Hippocampal formation (tissue), 2 donors: ENCODE measurements around the gene ARMC2.
"Not testable (repeated sequence)": the region's sequence is repeated elsewhere in the genome, so short reads cannot be mapped to it uniquely, and the experiment has no call there.

Experiments
- DNase-seq, 2 donors: peaks; one replicate each; lab custom pipeline; 2025; lab: John Stamatoyannopoulos, UW

ARMC2 gene, protein sequence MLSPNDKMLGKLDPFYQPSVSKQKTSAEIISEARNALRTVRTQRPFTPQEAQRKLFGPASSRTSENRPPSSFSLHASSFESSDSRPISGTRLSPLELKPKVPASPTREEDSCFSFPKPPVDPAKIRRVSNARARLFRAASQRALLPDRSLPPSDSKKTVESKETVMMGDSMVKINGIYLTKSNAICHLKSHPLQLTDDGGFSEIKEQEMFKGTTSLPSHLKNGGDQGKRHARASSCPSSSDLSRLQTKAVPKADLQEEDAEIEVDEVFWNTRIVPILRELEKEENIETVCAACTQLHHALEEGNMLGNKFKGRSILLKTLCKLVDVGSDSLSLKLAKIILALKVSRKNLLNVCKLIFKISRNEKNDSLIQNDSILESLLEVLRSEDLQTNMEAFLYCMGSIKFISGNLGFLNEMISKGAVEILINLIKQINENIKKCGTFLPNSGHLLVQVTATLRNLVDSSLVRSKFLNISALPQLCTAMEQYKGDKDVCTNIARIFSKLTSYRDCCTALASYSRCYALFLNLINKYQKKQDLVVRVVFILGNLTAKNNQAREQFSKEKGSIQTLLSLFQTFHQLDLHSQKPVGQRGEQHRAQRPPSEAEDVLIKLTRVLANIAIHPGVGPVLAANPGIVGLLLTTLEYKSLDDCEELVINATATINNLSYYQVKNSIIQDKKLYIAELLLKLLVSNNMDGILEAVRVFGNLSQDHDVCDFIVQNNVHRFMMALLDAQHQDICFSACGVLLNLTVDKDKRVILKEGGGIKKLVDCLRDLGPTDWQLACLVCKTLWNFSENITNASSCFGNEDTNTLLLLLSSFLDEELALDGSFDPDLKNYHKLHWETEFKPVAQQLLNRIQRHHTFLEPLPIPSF

DNA sequence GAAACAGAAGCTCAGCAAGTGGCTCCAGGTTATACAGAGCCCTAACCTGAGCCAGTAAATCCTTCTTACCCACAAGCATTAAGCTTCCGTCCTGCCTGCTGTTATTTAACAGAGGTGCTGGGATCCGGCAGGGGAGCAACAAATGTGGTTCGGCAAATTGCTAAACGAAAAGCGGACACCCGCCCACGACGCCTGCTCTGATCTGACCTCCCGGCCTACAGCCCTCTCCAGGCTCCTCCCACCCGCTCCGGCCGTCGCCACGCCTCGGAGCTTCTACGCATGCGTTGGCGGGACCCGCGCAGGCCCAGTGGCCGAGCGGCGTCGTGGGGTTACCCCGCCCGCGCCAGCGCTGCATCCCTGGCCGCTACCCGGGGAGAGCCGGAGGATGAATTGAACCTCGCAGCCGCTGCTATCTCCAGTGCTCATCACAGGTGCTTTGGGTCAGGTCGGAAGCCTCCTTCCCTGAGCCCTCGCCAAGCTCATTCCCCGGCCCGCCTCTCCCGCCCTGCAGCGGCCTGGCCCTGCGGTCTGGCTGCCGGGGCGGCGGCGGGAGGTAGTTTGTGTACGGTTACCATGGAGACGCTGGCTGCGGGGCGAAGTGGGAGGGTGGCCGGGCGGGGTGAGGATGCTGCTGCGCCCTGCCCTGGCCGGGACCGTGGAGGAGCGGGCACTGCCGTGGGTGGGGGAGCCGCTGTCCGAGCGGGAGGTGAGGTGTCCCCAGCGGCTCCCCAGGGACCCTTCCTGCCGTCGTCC lies at the start of gene ARMC2:
TSS of gene ARMC2 (plus strand) at position 307 of the 753 bp plus-strand sequence. CDS start 5,846 bp downstream, outside the sequence.
- peak; percentile 83 to 97 for DNase-seq

DNA sequence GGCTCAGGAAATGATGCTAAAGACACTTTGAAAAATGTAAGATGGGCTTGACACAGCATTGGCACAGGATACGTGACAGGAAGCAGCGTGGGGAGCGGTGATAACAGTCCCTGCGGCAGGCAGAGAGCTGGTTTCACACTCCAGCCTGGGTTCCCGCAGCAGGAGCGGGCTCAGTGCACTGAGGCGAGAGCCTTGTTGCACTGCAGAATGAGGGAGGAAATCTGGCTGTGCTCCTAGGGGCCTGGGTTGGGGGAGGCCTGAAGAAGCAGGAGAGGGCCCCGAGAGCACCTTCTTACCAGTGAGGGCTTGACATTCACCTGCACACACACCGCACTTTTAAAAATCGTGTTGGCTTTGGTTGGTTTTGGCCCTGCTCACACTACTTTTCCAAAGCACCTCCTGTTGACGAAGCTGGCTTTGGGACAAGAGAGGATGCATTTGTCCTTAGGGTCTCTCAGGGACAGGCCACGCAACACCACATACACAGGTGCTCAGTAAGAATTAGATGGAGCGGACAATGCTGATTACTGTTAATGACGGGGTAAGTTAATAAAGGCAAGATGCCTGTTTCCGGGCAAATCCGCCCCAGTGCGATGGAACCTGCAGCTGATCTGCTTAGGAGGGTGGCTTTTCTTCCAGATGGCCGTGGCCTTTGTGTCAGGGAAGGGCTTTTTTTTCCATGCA lies 49.4 kb upstream of the ARMC2 start:
- DNase-seq, result peak in 1 of 2 donors; percentile 20

DNA sequence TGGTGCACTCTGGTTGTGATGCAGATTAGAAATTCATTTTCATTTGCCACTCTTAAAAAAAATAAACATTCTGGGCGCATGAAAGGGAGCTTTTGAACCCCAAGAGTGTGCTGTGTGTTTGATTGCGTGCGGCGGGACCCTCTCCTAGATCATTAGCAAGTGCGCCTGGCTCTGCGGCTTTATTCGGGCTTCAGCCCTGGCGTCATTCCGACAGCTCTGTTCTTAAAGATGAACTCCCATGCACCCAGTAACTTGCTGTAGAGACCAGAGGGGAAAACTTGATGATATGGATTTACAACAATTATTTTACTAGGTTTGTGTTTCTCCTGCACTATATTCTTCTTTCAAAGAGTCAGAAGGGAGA lies 48.9 kb upstream of the ARMC2 start:
- DNase-seq, result no peak

DNA sequence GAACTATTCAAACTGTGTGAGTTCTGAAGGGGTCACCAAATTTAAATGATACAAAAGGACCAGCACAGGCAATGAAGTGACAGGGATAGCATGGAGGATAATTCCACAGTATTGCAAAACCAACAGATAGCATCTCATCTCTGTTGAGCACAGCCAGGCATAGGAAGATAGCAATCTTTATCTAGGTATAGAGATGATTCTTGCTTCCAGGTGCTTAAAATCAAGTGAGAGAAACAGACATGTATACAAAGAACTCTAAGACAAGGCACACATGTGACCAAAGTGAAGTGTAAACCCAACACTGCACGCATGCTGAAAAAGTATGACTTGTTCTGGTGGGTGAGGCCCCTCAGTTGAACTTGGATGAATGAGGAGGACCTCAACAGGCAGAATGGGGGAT lies 48.4 kb upstream of the ARMC2 start:
- no peak for DNase-seq

DNA sequence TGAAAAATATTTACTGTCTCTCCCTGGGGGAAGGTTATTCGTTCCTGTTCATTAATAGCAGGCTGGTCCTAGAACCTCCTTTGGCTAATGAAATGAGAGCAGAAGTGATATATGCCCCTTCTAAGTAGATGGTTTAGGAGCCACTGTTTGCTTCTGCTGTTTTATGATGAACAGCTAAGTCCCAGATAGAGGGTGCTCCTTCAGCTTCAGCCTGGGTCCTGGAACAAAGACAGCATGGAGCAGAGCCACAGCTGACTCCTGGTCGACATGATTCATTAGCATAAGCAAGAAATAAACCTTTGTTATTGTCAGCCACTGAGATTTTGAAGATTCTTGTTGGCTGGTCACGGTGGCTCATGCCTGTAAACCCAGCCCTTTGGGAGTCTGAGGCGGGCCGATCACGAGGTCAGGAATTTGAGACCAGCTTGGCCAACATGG lies 47.8 kb upstream of the ARMC2 start:
- peak; percentile 63 to 77 for DNase-seq

DNA sequence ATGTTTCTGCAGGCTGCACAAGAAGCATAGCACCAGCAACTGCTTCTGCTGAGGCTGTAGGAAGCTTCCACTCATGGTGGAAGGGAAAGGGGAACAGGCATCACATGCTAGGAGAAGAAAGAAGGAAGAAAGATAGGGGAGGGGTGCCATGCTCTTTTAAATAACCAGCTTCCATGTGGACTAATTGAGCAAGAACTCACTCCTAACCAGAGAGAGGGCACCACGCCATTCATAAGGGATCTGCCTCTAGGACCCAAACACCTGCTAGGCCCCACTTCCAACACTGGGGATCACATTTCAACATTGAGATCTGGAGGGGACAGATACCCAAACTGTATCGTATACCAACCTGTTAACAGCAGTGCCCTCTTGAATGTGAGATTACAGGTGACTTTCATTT lies 46.9 kb upstream of the ARMC2 start:
- peak in 1 of 2 donors; percentile 23 for DNase-seq

DNA sequence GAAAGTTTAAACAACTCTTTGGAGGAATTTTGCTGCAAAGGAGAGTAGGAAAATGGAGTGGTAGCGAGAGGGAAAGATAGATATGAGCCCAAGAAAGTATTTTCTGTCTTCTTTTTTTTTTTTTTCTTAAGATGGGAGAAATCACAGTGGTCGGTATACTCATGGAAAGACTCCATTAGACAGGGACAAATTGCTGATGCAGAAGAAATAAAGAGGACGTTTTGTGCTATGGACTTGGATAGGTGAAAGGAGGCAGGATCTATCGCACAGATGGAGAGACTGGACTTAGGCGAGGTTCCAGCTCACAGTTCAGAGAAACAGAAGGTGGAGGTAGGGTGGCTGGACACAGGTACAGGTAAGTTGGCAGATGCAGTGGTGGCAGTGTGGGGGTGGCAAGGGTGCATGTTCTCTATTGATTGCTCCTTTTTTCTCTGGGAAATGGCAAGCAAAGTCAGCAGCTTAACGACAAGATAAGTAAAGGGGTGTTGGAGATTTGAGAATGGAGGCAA lies 44.2 kb upstream of the ARMC2 start:
- no peak for DNase-seq

DNA sequence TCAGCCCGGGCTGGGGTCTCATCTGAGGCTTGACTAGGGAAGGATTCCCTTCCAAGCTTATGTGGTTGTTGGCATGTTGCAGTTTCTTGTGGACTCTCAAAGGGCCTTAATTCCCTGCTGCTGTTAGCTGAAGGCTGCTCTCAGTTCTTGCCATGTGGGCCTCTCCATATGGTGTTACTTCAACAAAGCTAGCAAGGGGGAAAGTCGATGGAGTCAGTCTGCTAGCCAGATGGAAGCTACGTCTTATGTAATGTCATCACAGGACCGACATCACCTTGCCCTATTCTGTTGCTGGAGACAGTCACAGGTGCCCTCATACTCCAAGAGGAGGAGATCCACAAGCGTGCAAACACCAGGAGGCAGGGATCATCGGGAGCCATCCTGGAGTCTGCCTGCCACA lies 43.3 kb upstream of the ARMC2 start:
- DNase-seq, result no peak

DNA sequence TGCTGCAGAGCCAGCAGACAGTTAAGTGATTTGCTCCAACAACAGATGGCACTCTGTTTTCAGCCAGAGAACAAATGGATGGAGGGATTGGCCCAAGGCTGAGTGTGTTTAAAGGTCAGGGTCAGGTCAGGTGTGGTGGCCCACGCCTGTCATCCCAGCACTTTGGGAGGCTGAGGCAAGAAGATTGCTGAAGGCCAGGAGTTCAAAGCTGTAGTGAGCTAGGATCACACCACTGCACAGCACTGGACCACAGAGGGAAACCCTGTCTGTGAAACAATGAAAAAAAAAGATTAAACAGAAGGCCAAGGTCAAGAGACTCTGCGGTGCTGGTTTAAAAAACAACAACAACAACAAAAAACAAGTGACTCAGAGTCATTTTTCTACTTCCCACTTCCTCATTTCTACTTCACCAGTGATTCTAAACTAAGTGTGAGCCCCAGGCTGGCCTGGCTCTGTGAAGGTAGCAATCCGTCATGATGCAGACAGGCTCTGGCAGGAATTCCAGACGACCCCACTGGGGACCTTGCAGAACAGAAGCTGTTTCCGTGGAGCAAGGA lies 42.5 kb upstream of the ARMC2 start:
- DNase-seq, result no peak

DNA sequence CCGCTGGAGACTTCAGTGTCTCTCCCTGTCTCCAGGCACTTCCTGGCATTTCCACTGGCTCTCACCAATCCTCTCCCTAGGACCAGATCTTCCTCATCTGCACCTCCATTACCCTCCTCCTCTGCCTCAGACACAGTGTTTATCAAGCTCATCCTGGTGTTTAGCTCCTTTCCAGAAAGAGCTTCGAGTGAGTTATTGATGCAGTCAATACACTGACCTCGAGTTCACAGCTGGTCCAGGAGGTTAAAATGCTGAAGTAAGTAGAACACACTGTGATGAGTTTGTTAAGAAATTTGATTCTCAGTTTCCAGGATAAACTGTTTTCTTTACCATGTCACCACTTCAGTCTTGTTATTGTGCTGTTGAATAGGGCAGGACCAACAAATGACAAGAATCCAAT lies 42.1 kb upstream of the ARMC2 start:
- no peak for DNase-seq

DNA sequence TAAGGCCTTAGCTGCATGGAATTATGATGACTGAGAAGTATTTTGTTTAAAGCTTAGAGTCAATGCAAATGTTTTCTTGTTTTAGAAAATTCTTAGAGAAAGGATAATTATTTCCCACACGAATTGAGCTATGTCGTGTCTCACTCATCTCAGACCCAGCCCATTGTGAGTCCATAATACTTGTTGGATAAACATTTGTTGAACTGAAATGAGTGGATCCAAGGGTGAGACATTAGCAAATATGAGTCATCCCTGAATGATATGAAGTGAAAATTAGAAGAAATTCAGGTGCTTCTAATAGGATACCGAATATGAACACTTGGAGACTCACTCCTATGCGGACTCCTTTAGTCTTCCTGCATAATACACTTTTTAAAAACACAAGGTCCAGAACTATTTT lies 41.6 kb upstream of the ARMC2 start:
- DNase-seq, result no peak

DNA sequence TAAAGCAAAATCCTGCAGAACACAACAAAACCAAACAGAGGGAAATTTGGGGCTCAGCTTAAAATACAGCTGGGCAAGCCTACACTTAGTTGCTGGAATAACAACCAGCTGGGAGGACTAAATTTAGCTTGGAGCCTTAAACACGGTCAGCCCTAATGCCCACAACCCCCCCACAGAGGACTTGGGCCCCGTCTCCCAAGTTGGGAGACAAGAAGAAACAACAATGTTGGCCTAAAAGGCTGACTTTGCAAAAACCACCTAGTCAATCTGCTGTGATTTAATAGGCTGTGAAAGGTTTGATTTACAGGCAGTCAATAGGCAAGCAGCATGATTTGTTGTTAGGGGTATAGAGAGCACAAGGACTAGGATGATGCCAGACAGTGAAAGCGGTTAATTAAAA lies 40.3 kb upstream of the ARMC2 start:
- DNase-seq, result no peak

DNA sequence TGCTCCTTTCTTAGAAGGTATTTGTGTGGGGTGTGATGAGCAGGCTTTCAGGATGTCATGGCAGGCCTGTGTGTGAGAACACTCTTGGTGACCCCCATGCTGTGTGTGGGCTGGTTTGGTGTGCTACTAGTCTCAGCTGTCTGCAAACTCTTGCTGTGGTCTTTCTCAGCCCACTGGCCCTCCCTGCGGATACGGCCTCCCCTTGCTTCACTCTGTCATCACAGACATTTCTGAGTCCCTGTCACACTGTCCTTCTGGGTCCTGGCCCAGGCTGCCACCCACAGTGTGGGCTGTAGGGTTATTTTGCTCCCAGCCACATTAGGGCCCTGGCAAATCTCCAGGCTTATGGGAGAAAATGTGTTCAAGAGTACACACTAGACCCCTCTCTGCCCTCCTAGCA lies 39.0 kb upstream of the ARMC2 start:
- DNase-seq, result no peak

DNA sequence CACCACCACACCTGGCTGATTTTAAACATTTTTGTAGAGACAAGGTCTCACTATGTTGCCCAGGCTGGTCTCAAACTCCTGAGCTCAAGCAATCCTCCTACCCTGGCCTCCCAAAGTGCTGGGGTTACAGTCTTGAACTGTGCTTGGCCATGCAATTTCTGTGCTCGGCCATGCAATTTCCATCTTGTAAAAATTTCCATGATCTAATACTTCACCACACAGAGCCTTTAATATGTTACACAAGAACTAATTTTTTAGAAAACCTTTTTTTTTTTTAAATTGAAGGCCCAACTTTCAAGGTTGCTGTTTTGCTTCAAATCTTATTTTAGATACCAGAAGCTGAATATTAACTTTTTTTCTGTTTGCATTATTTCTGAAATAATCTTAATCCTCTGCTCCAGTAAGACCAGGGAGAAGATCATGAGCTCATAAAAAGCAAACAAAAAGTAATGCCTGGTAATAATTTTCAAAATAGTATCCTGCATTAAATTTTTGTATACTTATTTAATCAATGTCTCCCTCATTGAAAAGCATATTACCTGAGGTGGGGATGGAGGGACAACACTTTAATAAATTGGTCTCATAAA lies 38.1 kb upstream of the ARMC2 start:
- DNase-seq, result no peak

DNA sequence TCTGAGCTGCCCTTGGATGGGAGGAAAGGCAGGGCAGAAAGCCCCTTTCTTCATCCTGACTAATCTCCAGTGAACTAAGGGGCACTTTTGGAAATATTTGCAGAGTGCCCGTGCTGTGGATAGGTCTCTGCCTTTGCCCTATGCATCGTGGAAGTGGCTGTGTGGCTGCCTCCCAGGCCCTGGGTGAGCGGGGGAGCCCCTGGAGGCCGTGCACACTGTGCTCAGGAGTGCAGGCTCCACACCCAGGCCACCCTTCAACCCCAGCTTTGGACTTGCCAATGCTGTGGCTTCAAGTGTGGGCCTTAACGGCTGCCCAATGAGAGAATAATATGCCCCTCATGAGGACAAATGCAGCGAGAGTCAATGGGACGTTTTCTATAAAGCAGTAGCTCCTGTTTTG lies 36.7 kb upstream of the ARMC2 start:
- no peak for DNase-seq

DNA sequence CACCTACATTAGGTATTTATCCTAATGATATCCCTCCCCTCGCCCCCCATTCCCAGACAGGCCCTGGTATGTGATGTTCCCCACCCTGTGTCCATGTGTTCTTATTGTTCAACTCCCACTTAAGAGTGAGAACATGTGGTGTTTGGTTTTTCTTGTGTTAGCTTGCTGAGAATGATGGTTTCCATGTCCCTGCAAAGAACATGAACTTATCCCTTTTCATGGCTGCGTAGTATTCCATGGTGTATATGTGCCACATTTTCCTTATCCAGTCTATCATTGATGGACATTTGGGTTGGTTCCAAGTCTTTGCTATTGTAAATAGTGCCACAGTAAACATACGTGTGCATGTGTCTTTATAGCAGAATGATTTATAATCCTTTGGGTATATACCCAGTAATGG lies 35.0 kb upstream of the ARMC2 start:
- not testable (repeated sequence) for DNase-seq

DNA sequence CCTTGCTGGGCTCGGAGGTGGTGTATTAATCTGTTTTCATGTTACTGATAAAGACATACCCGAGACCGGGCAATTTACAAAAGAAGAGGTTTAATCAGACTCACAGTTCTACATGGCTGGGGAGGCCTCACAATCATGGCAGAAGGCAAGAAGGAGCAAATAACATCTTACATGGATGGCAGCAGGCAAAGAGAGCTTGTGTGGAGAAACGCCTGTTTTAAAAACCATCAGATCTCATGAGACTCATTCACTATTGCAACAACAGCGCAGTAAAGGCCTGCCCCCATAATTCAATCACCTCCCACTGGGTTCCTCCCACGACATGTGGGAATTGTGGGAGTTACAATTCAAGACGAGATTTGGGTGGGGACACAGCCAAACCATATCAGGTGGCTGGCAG lies 30.9 kb upstream of the ARMC2 start:
- not testable (repeated sequence) for DNase-seq

DNA sequence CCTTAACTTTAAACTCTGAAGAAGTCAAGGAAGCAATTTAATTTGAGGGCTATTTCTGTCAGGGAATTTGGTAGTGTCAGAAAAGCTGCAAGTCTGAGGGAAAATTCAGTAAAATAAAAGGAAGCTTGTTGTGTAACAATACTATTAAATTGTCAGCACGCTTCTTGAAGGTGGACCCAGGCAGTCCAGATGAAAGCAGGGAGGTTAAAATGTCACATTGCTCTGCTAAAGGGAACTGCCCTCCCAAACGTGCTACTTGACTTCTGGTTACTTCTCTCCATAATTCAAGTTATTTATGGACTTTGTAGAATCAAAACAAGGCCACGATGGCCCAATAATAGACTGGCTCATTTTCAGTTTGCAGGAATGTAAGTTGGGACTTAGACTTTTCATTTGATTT lies 28.2 kb upstream of the ARMC2 start:
- DNase-seq, result no peak

DNA sequence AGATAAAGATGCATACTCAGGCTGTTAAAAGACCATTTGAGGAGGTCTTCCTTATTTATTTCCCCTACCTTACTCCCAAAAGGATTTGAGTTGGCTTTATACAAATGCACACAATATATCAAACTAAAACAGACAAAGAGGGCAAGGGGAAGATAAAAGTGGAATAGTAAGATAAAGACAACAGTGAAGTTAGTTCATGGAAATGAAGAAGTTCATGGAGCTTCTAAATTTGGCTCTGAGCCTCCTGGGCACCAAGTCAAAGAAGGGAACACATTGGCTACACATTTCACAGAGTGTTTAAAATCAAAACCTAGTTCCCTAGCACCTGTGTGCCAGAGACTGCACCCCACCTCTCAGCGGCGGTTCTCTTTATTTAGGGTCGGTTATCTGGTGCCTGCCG lies 25.8 kb upstream of the ARMC2 start:
- DNase-seq, result no peak

DNA sequence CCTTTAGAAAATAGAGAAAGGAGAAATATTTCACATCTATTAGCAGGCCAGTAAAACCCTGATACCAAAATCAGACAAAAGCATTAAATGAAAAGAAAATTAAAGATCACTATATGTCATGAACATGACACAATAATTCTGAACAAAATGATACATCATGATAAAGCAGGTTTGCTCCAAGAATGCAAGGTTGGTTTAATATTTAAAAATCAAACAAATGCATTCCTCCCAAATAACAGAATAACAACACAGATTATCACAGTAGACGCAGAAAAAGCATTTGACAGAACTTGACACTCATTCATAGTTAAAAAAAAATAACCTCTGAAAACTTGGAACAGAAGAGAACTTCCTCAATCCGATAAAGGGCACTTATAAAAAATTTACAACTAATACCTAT lies 22.9 kb upstream of the ARMC2 start:
- no peak for DNase-seq

DNA sequence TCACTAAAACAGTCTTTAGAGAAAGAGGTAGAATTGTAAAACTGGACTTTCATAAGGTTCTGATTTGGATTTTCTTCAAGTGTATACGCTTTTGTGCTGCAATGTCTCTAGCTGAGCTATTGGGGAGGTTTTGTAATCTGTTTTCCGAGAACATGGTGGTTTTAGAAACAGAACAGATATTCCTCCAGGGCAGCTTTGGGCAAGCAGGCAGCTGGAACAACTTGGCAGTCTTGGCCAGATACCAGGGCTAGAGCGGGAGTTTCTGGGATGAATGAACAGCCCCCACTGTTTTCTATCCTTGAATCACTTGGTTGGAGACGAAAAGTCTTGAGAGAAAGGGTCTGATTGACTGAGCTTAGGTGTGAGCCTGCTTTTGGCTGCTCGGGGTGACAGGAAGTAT lies 17.1 kb upstream of the ARMC2 start:
- DNase-seq, result peak in 1 of 2 donors; percentile 54
